HepG2 (cell line): ENCODE measurements around the gene TM4SF5. TPM values are rescaled to one million over a fixed set of nuclear protein-coding genes. Genes with fewer than 3 reads are reported as not detected.
A peak's percentile ranks its signal among the peaks of the same experiment; 100 is the strongest.

Experiments used
- ARNT ChIP-seq: fragments of 450-650 bp; IDR thresholded peaks from 2 replicates; pipeline ENCODE4 v1.6.1; 2017
- ATF7 ChIP-seq, 2 experiments: fragments of 450-650 bp in 1 of 2; sonication (generic) in 1 of 2; formaldehyde crosslinking in 1 of 2; IDR thresholded peaks; 2 replicates each; pipeline versions ENCODE4 v1.4.0 to v1.6.1; 2016 to 2020; ENCODE audit warnings: antibody characterized with exemption in 1 of 2, mild to moderate bottlenecking in 1 of 2, missing genetic modification reagents in 1 of 2
- CAMTA2 ChIP-seq: sonication (generic); formaldehyde crosslinking; IDR thresholded peaks from 2 replicates; pipeline ENCODE4 v1.4.0; 2020; ENCODE audit warnings: mild to moderate bottlenecking, missing genetic modification reagents, borderline replicate concordance
- CENPBD1 ChIP-seq: sonication (generic); formaldehyde crosslinking; IDR thresholded peaks from 2 replicates; pipeline ENCODE4 v1.8.0; 2022; ENCODE audit warnings: missing genetic modification reagents, low read depth, mild to moderate bottlenecking, borderline replicate concordance
- CERS6 ChIP-seq: sonication (generic); formaldehyde crosslinking; IDR thresholded peaks from 2 replicates; pipeline ENCODE4 v1.5.0; 2020; ENCODE audit warnings: missing genetic modification reagents
- FOXK1 ChIP-seq: sonication (generic); formaldehyde crosslinking; IDR thresholded peaks from 2 replicates; pipeline ENCODE4 v1.4.0; 2020; ENCODE audit warnings: low read depth, missing genetic modification reagents, borderline replicate concordance
- FOXP1 ChIP-seq, 2 experiments: fragments of 450-650 bp in 1 of 2; IDR thresholded peaks; 2 replicates each; pipeline ENCODE4 v1.6.1; 2017 to 2018; ENCODE audit warnings: antibody characterized with exemption in 1 of 2
- HMGXB3 ChIP-seq: sonication (generic); formaldehyde crosslinking; IDR thresholded peaks from 2 replicates; pipeline ENCODE4 v1.4.0; 2020; ENCODE audit warnings: missing genetic modification reagents, borderline replicate concordance
- HOXD1 ChIP-seq: sonication (generic); formaldehyde crosslinking; IDR thresholded peaks from 2 replicates; pipeline ENCODE4 v1.5.0; 2020; ENCODE audit warnings: missing genetic modification reagents
- KDM6A ChIP-seq: IDR thresholded peaks from 2 replicates; pipeline ENCODE4 v1.6.1; 2016; ENCODE audit warnings: low read depth
- MTF2 ChIP-seq: sonication (generic); formaldehyde crosslinking; IDR thresholded peaks from 2 replicates; pipeline ENCODE4 v1.5.0; 2020; ENCODE audit warnings: missing genetic modification reagents, borderline replicate concordance
- RCOR2 ChIP-seq: IDR thresholded peaks from 2 replicates; pipeline ENCODE4 v1.6.1; 2016; ENCODE audit warnings: missing biosample characterization, missing genetic modification reagents
- RFX5 ChIP-seq: IDR thresholded peaks from 2 replicates; pipeline ENCODE4 v1.6.1; 2011; ENCODE audit warnings: low read depth, low read length, improper control_type of control experiment
- UBTF ChIP-seq: sonication (generic); formaldehyde crosslinking; IDR thresholded peaks from 2 replicates; pipeline ENCODE4 v1.4.0; 2020; ENCODE audit warnings: mild to moderate bottlenecking, missing genetic modification reagents
- ZNF337 ChIP-seq: sonication (generic); formaldehyde crosslinking; IDR thresholded peaks from 2 replicates; pipeline ENCODE4 v1.5.1; 2020; ENCODE audit warnings: missing genetic modification reagents, low read depth, mild to moderate bottlenecking, borderline replicate concordance
- ZNF446 ChIP-seq: sonication (generic); formaldehyde crosslinking; IDR thresholded peaks from 2 replicates; pipeline ENCODE4 v1.5.0; 2020; ENCODE audit warnings: mild to moderate bottlenecking, missing genetic modification reagents
- ZNF563 ChIP-seq: sonication (generic); formaldehyde crosslinking; IDR thresholded peaks from 2 replicates; pipeline ENCODE4 v1.8.0; 2022; ENCODE audit warnings: mild to moderate bottlenecking, moderate library complexity, missing genetic modification reagents
- ZSCAN31 ChIP-seq: sonication (generic); formaldehyde crosslinking; IDR thresholded peaks from 2 replicates; pipeline ENCODE4 v1.5.0; 2020; ENCODE audit warnings: low read depth, mild to moderate bottlenecking, missing genetic modification reagents
- polyA plus RNA-seq, 8 experiments: library from polyadenylated mRNA; depleted of rRNA in 3 of 8; stranded (reverse) in 7 of 8; unstranded in 1 of 8; fragments of >200 nt; fragmentation: Illumina TruSeq in 4 of 8; extraction: Trizol in 4 of 8; gene quantifications; 2 replicates each; pipeline versions ENCODE4 v1.2.1 to v1.2.3, GENCODE V29; 2011 to 2016; ENCODE audit warnings: low read depth in 4 of 8, missing spikeins in 1 of 8, mixed read lengths in 1 of 8; ENCODE audit not compliant: insufficient read depth in 1 of 8
- total RNA-seq, 5 experiments: library from RNA; depleted of rRNA; stranded (reverse); fragments of >200 nt; fragmentation: Illumina TruSeq; extraction: Trizol; gene quantifications; 2 replicates each; pipeline ENCODE4 v1.2.3, GENCODE V29; 2016; ENCODE audit warnings: low read depth in 1 of 5
- TF ChIP-seq, protein P1 (sequence below): sonication (generic); formaldehyde crosslinking; IDR thresholded peaks from 2 replicates; pipeline ENCODE4 v1.8.1; 2023; ENCODE audit warnings: mild to moderate bottlenecking, missing genetic modification reagents
- TF ChIP-seq, protein P2 (sequence below): sonication (generic); formaldehyde crosslinking; IDR thresholded peaks from 2 replicates; pipeline ENCODE4 v1.4.0; 2020; ENCODE audit warnings: missing genetic modification reagents, borderline replicate concordance

TM4SF5 gene
- total and polyA plus RNA-seq, 2 of the 13 experiments (the other 11 are each of a cell fraction or from before 2014, with no cell fraction given), result 30.1 to 126 TPM

GRCh38 chr17:4759776-4760236, 11.9 kb upstream of the TM4SF5 start (continued):
- TF ChIP-seq HMGXB3 (CRISPR knock-in tag) (peak; percentile 85; the same call in 1 of the 2 replicates), RFX5 (no peak), ARNT (no peak), FOXK1 (CRISPR knock-in tag) (peak; percentile 75), ZNF563 (CRISPR knock-in tag) (no peak), CAMTA2 (no peak), CERS6 (CRISPR knock-in tag) (no peak), HOXD1 (peak; percentile 92), RCOR2 (CRISPR knock-in tag) (peak; percentile 87), CENPBD1 (CRISPR knock-in tag) (no peak), ZSCAN31 (CRISPR knock-in tag) (no peak), ATF7 (IDR thresholded peaks at IDR 0.05) (peak; percentile 92), ATF7 (CRISPR knock-in tag; IDR thresholded peaks at IDR 0.05) (peak; percentile 96), ZNF337 (CRISPR knock-in tag) (no peak), KDM6A (CRISPR knock-in tag) (peak; percentile 96), UBTF (peak; percentile 46; the same call in 1 of the 2 replicates), ZNF446 (CRISPR knock-in tag) (no peak), FOXP1 (IDR thresholded peaks at IDR 0.05) (peak; percentile 90), FOXP1 (CRISPR knock-in tag; IDR thresholded peaks at IDR 0.05) (peak; percentile 95), MTF2 (CRISPR knock-in tag) (no peak)
- TF ChIP-seq, protein P1, sequence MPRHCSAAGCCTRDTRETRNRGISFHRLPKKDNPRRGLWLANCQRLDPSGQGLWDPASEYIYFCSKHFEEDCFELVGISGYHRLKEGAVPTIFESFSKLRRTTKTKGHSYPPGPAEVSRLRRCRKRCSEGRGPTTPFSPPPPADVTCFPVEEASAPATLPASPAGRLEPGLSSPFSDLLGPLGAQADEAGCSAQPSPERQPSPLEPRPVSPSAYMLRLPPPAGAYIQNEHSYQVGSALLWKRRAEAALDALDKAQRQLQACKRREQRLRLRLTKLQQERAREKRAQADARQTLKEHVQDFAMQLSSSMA, result no peak
- TF ChIP-seq, protein P2, sequence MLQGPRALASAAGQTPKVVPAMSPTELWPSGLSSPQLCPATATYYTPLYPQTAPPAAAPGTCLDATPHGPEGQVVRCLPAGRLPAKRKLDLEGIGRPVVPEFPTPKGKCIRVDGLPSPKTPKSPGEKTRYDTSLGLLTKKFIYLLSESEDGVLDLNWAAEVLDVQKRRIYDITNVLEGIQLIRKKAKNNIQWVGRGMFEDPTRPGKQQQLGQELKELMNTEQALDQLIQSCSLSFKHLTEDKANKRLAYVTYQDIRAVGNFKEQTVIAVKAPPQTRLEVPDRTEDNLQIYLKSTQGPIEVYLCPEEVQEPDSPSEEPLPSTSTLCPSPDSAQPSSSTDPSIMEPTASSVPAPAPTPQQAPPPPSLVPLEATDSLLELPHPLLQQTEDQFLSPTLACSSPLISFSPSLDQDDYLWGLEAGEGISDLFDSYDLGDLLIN (CRISPR knock-in tag), result no peak
